ENCODE data around the gene LRRC1. TPM values are rescaled to one million over a fixed set of nuclear protein-coding genes. Genes with fewer than 3 reads are reported as not detected.

Gene LRRC1
- total RNA-seq, 1 donor from 2014 or later = 14.3 TPM

GRCh38 chr6:53828215-53828614, 33.4 kb downstream of the LRRC1 start:
- Histone ChIP-seq H3K4me2 (ENCODE audit: low read length) (no peak overlapping the region), H3K36me3 (ENCODE audit: insufficient read depth, low read length) (no peaks in the 10 kb centered on the region), H3K9ac (ENCODE audit: low read length) (no peak overlapping the region), H3K4me1 (ENCODE audit: insufficient read depth, low read length) (no peaks in the 10 kb centered on the region), H3K79me2 (ENCODE audit: insufficient read depth, low read length) (peaks cover 3% of the 10 kb centered on the region), H4K20me1 (ENCODE audit: insufficient read depth, low read length) (peaks cover 16% of the 10 kb centered on the region), H3K27ac (ENCODE audit: low read depth, low read length) (no peak overlapping the region), H3K27me3 (ENCODE audit: insufficient read depth, low read length) (no peaks in the 10 kb centered on the region), H3K4me3 (ENCODE audit: insufficient read depth, low read depth, low read length) (no peak overlapping the region), H3K9me3 (ENCODE audit: insufficient read depth, low read depth, low read length) (no peaks in the 10 kb centered on the region), H2AFZ (ENCODE audit: low read depth, low read length) (no peak overlapping the region)
- Mint-ChIP-seq H3K4me1 (ENCODE audit: low read depth, unreplicated experiment) (peaks cover 37% of the 10 kb centered on the region), H3K27me3 (ENCODE audit: low read depth, unreplicated experiment) (no peaks in the 10 kb centered on the region), H3K36me3 (ENCODE audit: low read depth, unreplicated experiment) (peaks cover 2% of the 10 kb centered on the region), H3K4me3 (ENCODE audit: unreplicated experiment) (no peak overlapping the region), H3K27ac (ENCODE audit: unreplicated experiment) (no peak overlapping the region), H3K9me3 (ENCODE audit: unreplicated experiment) (no peaks in the 10 kb centered on the region)
- FAIRE-seq (no peak), DNase-seq (ENCODE audit: low read depth) (no peak)
- no peak for TF ChIP-seq CTCF (IDR thresholded peaks at IDR 0.05; ENCODE audit: insufficient read depth, low read depth, low read length)
- TF ChIP-seq EZH2 (IDR thresholded peaks at IDR 0.05; ENCODE audit: insufficient read depth, low read length) = no peak

GRCh38 chr6:53828966-53829697, 34.3 kb downstream of the LRRC1 start:
- no peak overlapping the region for H3K4me3 Mint-ChIP-seq (ENCODE audit: unreplicated experiment)
- peak overlapping the region; percentile 38 for H3K27ac Mint-ChIP-seq (ENCODE audit: unreplicated experiment)
- no peak for TF ChIP-seq EZH2 (IDR thresholded peaks at IDR 0.05; ENCODE audit: insufficient read depth, low read length)
- no peak for TF ChIP-seq CTCF (IDR thresholded peaks at IDR 0.05; ENCODE audit: insufficient read depth, low read depth, low read length)
- Histone ChIP-seq H3K4me1 (ENCODE audit: insufficient read depth, low read length) (no peaks in the 10 kb centered on the region), H3K9me3 (ENCODE audit: insufficient read depth, low read depth, low read length) (no peaks in the 10 kb centered on the region), H2AFZ (ENCODE audit: low read depth, low read length) (no peak overlapping the region), H3K4me3 (ENCODE audit: insufficient read depth, low read depth, low read length) (no peak overlapping the region), H3K36me3 (ENCODE audit: insufficient read depth, low read length) (no peaks in the 10 kb centered on the region), H3K4me2 (ENCODE audit: low read length) (no peak overlapping the region), H3K79me2 (ENCODE audit: insufficient read depth, low read length) (peaks cover 3% of the 10 kb centered on the region), H3K27me3 (ENCODE audit: insufficient read depth, low read length) (no peaks in the 10 kb centered on the region), H3K27ac (ENCODE audit: low read depth, low read length) (no peak overlapping the region), H3K9ac (ENCODE audit: low read length) (no peak overlapping the region), H4K20me1 (ENCODE audit: insufficient read depth, low read length) (peaks cover 20% of the 10 kb centered on the region)
- DNase-seq (ENCODE audit: low read depth) (no peak), FAIRE-seq (no peak)
- no peaks in the 10 kb centered on the region for H3K27me3 Mint-ChIP-seq (ENCODE audit: low read depth, unreplicated experiment)
- no peaks in the 10 kb centered on the region for H3K9me3 Mint-ChIP-seq (ENCODE audit: unreplicated experiment)
- peaks cover 1% of the 10 kb centered on the region for H3K36me3 Mint-ChIP-seq (ENCODE audit: low read depth, unreplicated experiment)
- peaks cover 42% of the 10 kb centered on the region for H3K4me1 Mint-ChIP-seq (ENCODE audit: low read depth, unreplicated experiment)

DNA sequence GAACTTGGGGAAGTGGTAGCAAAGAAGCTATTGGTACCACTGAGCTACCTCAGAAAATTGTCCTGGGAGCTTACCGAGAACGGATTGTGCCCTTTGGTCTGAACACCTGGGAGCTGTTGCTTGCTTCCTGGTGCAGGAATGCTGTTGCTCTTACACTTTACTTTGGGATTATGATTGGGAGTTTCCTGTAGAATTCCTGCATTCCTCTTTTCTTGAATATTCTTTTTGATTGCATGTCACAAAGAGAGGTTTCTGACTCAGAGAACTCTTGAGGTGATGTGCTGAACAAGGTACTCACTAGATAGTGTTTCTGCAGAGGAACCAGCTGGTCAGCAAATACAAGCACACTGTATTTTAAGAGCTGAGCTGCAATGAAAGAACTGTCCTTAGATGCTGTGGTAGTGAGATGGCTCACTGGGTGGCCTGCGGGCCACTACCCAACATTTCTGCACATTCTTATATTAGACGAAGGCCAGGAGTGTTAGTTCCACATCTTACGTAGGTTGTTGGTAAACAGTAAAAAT, 35.0 kb downstream of the LRRC1 start:
- FAIRE-seq (no peak), DNase-seq (ENCODE audit: low read depth) (no peak)
- no peak overlapping the region for H3K4me3 ChIP-seq (ENCODE audit: insufficient read depth, low read depth, low read length)
- peaks cover 3% of the 10 kb centered on the region for H3K79me2 ChIP-seq (ENCODE audit: insufficient read depth, low read length)
- H3K4me2 ChIP-seq (ENCODE audit: low read length) = no peak overlapping the region
- no peaks in the 10 kb centered on the region for H3K9me3 ChIP-seq (ENCODE audit: insufficient read depth, low read depth, low read length)
- no peaks in the 10 kb centered on the region for H3K9me3 Mint-ChIP-seq (ENCODE audit: unreplicated experiment)
- H3K27me3 Mint-ChIP-seq (ENCODE audit: low read depth, unreplicated experiment) = no peaks in the 10 kb centered on the region
- H3K4me1 Mint-ChIP-seq (ENCODE audit: low read depth, unreplicated experiment) = peaks cover 44% of the 10 kb centered on the region
- no peak overlapping the region for H2AFZ ChIP-seq (ENCODE audit: low read depth, low read length)
- H3K36me3 Mint-ChIP-seq (ENCODE audit: low read depth, unreplicated experiment) = no peaks in the 10 kb centered on the region
- peak overlapping the region; percentile 38 for H3K27ac Mint-ChIP-seq (ENCODE audit: unreplicated experiment)
- no peak overlapping the region for H3K4me3 Mint-ChIP-seq (ENCODE audit: unreplicated experiment)
- no peak overlapping the region for H3K27ac ChIP-seq (ENCODE audit: low read depth, low read length)
- no peaks in the 10 kb centered on the region for H3K27me3 ChIP-seq (ENCODE audit: insufficient read depth, low read length)
- H3K4me1 ChIP-seq (ENCODE audit: insufficient read depth, low read length) = no peaks in the 10 kb centered on the region
- no peaks in the 10 kb centered on the region for H3K36me3 ChIP-seq (ENCODE audit: insufficient read depth, low read length)
- H3K9ac ChIP-seq (ENCODE audit: low read length) = no peak overlapping the region
- TF ChIP-seq CTCF (IDR thresholded peaks at IDR 0.05; ENCODE audit: insufficient read depth, low read depth, low read length) (no peak), EZH2 (IDR thresholded peaks at IDR 0.05; ENCODE audit: insufficient read depth, low read length) (no peak)
- peaks cover 18% of the 10 kb centered on the region for H4K20me1 ChIP-seq (ENCODE audit: insufficient read depth, low read length)

Measured in astrocyte (in vitro differentiated cells and primary cell).